GM21367 (cell line): ENCODE data around the gene SPRYD4.

Experiments used
- ATAC-seq: cut with Tn5 transposase; IDR thresholded peaks from one replicate; pipeline ENCODE4 v1.9.1; 2021; ENCODE audit not compliant: unreplicated experiment

Gene SPRYD4

GRCh38 chr12:56520506-56520905, 52.1 kb downstream of the SPRYD4 start:
- ATAC-seq: no peak

- ATAC-seq: no peak
Observed at GRCh38 chr12:56521209-56521589, 52.8 kb downstream of the SPRYD4 start.

- peak; percentile 58 for ATAC-seq
Observed at GRCh38 chr12:56521590-56522371, 53.4 kb downstream of the SPRYD4 start, which contains the start of gene RBMS2. Gene RBMS2, plus strand, starts transcription at chr12:56521820. Its CDS starts 204 bp downstream, at chr12:56522024.

GRCh38 chr12:56522411-56523193, 54.2 kb downstream of the SPRYD4 start:
- ATAC-seq: no peak

GRCh38 chr12:56528846-56529245, 60.5 kb downstream of the SPRYD4 start:
- ATAC-seq: no peak
